ENCODE measurements around the gene GRIP1.
"Not testable (repeated sequence)": the region's sequence is repeated elsewhere in the genome, so short reads cannot be mapped to it uniquely, and the experiment has no call there.

Gene GRIP1

GRCh38 chr12:66531766-66532165 lies 147.1 kb downstream of the GRIP1 start:
- DNase-seq, result no peak

GRCh38 chr12:66529934-66530333 lies 148.9 kb downstream of the GRIP1 start:
- no peak for DNase-seq

- DNase-seq, result no peak
Measured at GRCh38 chr12:66516561-66516960, 162.3 kb downstream of the GRIP1 start.

GRCh38 chr12:66516133-66516532 lies 162.7 kb downstream of the GRIP1 start:
- DNase-seq, result no peak

GRCh38 chr12:66514581-66514980 lies 164.3 kb downstream of the GRIP1 start:
- DNase-seq, result no peak

- no peak for DNase-seq
Measured at GRCh38 chr12:66508025-66508424, 170.9 kb downstream of the GRIP1 start.

- no peak for DNase-seq
Measured at GRCh38 chr12:66503746-66504145, 175.1 kb downstream of the GRIP1 start.

GRCh38 chr12:66502911-66503310 lies 176.0 kb downstream of the GRIP1 start:
- no peak for DNase-seq

- DNase-seq, result no peak
Measured at GRCh38 chr12:66500841-66501240, 178.0 kb downstream of the GRIP1 start.

- no peak for DNase-seq
Measured at GRCh38 chr12:66500091-66500490, 178.8 kb downstream of the GRIP1 start.

- DNase-seq, result no peak
Measured at GRCh38 chr12:66499000-66499399, 179.9 kb downstream of the GRIP1 start.

- not testable (repeated sequence) for DNase-seq
Measured at GRCh38 chr12:66498059-66498458, 180.8 kb downstream of the GRIP1 start.

- no peak for DNase-seq
Measured at GRCh38 chr12:66497008-66497897, 181.6 kb downstream of the GRIP1 start.

GRCh38 chr12:66496595-66496994 lies 182.3 kb downstream of the GRIP1 start:
- DNase-seq, result no peak

- DNase-seq, result no peak
Measured at GRCh38 chr12:66495709-66496108, 183.2 kb downstream of the GRIP1 start.

GRCh38 chr12:66493819-66494218 lies 185.1 kb downstream of the GRIP1 start:
- no peak for DNase-seq

GRCh38 chr12:66491853-66492252 lies 187.0 kb downstream of the GRIP1 start:
- DNase-seq, result no peak

GRCh38 chr12:66482351-66483203 lies 196.3 kb downstream of the GRIP1 start:
- no peak for DNase-seq

- DNase-seq, result no peak
Measured at GRCh38 chr12:66467932-66468331, 210.9 kb downstream of the GRIP1 start.

- no peak for DNase-seq
Measured at GRCh38 chr12:66461331-66461730, 217.5 kb downstream of the GRIP1 start.

- no peak for DNase-seq
Measured at GRCh38 chr12:66459944-66460482, 218.9 kb downstream of the GRIP1 start.

- DNase-seq, result no peak
Measured at GRCh38 chr12:66456612-66457011, 222.3 kb downstream of the GRIP1 start.

- DNase-seq, result peak; percentile 50 to 69
Measured at GRCh38 chr12:66453844-66454243, 225.0 kb downstream of the GRIP1 start.

All from inflammatory macrophage (primary cell).